Measurements from ENCODE around the gene YJEFN3.

GRCh38 chr19:19552798-19553197 lies 24.1 kb downstream of the YJEFN3 start:
- TF ChIP-seq CTCF (IDR thresholded peaks at IDR 0.05) = peak in 1 of 4 experiments; percentile 38
- TF ChIP-seq EP300 (IDR thresholded peaks at IDR 0.05) = no peak

All from gastroesophageal sphincter (tissue), 3 donors.